Germinal center (tissue), 1 donor: ENCODE measurements around the gene EVC2.

Experiments
- DNase-seq: peaks from one replicate; pipeline ENCODE4 v3.0.0; 2012; ENCODE audit warnings: mixed read lengths, low spot score

EVC2 gene

GRCh38 chr4:5566991-5567390 is 141.4 kb downstream of the EVC2 start:
- no peak for DNase-seq

DNA sequence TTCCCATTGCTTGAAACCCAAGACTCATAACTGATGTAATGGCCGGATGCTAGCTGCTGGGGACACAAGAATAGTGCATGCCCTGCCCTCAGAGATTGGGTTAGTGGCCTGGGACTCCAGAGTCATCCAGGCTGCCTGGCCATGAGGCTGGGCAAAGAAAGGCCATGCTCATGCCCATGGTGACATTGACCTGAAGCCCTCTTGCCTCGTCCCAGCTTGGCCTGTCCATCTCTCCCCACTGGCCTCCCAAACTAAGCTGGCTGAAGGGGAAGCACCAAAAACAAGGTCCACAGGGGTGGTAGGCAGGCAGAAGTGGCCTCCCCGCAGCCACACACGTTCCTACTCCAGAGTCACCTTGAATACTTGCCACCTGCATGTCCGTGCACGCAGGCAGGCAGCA is 141.8 kb downstream of the EVC2 start:
- no peak for DNase-seq

DNA sequence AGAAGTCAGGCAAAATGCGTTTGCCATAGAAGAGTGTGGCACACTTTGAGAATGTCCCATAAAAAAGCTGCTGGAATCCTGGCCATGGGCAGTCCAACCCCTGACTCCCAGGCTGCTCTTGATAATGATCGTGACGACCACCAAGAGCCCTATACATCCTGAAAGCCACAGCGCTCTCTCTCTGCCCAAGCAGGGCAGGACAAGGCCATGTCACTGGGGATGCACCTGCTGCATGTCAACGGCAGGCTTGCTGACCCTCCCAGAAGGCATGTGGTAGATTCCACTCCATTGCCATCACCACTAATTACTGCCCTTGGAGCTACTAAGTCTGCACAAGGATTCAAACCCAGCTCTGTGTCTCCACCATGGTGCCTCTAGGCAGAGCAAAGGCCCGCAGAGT is 144.5 kb downstream of the EVC2 start:
- no peak for DNase-seq

- DNase-seq: no peak
Measured at GRCh38 chr4:5562476-5562875, 145.9 kb downstream of the EVC2 start.

GRCh38 chr4:5561286-5561685 is 147.1 kb downstream of the EVC2 start:
- DNase-seq: no peak

- no peak for DNase-seq
Measured at GRCh38 chr4:5558502-5558901, 149.9 kb downstream of the EVC2 start.

GRCh38 chr4:5554376-5554775 is 154.0 kb downstream of the EVC2 start:
- DNase-seq: no peak

- no peak for DNase-seq
Measured at GRCh38 chr4:5553801-5554200, 154.6 kb downstream of the EVC2 start.

DNA sequence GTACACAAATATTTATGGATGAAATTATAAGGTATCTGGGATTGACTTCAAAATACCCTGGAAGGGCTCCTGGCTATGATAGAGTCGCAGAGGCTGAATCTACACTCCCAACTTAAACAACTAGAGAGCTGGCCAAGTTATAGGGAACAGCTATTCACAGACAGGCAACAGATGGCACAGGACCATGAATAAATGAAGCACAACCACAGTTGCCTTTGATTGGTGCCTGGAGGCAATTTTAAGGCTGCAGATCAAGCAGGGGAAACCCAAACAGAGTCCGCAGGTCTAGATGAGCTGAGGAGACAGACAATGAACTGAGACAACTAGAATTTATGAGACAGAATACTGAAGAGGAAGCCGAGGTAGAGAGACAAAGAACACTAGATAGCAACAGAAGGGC is 155.9 kb downstream of the EVC2 start:
- no peak for DNase-seq

GRCh38 chr4:5547651-5548249 is 160.6 kb downstream of the EVC2 start:
- no peak for DNase-seq

DNA sequence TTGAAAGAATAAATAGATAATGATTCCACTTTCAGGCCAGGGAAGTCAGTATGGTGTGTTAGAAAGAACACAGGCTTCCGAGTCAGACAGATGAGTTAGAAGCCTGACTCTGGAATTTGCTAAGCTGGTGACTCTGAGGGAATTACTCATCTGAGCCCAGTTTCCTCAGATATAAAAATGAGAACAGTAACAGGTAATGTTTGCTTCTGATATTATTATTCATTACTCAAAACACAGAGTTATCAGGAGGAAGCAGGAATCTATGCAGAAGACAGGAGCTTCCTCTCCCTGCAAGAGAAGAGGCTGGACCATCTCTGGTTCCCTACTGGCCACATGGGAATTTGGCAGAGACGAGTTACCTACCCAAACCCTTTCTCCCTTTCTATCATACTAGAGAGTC is 163.1 kb downstream of the EVC2 start:
- DNase-seq: no peak

DNA sequence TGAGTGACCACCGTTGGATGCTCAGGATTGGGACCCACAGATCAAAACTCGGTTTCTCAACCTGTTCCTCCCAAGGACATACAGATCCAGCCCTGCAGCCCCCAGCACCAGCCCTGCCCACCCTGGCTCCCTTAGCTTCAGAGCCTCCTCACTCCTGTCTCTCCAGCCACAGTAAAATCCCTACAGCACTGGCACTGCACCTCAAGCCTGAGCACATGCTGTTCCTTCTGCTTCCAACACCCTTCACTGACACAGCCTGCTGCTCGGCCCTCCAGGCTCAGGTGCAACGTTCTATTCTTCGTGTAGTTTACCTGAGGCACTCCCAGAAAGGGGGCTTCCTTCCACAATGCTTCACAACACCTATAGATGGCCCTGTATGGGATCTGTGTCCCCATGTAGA is 163.6 kb downstream of the EVC2 start:
- no peak for DNase-seq

DNA sequence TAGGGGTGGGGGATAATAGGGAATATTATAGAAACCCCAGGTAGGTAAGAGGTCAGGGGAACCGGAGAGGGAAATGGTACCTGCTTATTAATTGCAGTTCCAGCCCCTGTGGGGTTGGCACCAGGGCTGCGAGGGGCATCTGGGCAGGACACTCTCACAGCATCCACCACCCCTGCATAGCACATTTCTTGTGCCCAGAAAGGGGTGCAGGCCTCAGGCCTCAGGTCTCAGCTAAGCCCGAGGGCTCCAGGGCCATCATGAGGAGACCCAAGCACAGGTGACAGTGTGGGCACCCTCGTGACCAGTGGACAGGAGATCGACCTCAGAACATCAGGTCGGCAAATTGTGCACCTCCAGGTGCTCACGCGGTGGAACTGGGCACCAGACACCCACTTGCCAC is 164.7 kb downstream of the EVC2 start:
- no peak for DNase-seq

- DNase-seq: no peak
Measured at GRCh38 chr4:5541169-5541568, 167.2 kb downstream of the EVC2 start.

- no peak for DNase-seq
Measured at GRCh38 chr4:5539584-5539983, 168.8 kb downstream of the EVC2 start.

- no peak for DNase-seq
Measured at GRCh38 chr4:5532100-5532499, 176.3 kb downstream of the EVC2 start.

DNA sequence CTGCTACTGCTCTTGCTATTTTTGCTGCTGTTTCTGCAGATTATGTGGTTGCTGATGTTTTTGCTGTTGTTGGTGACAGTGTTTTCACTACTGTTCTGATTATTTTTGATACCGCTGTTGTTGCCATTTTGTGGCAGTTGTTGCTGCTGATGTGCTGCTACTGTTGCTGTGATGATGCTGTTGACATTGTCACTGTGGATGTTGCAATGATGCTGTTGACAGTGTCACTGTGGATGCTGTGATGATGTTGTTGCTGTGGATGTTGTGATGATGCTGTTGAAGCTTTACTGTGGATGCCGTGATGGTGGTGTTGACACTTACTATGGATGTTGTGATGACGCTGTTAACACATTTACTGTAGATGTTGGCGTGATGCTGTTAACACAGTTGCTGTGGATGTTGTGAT is 180.3 kb downstream of the EVC2 start:
- no peak for DNase-seq

GRCh38 chr4:5527211-5527610 is 181.1 kb downstream of the EVC2 start:
- DNase-seq: no peak

- no peak for DNase-seq
Measured at GRCh38 chr4:5526080-5526846, 182.1 kb downstream of the EVC2 start.

DNA sequence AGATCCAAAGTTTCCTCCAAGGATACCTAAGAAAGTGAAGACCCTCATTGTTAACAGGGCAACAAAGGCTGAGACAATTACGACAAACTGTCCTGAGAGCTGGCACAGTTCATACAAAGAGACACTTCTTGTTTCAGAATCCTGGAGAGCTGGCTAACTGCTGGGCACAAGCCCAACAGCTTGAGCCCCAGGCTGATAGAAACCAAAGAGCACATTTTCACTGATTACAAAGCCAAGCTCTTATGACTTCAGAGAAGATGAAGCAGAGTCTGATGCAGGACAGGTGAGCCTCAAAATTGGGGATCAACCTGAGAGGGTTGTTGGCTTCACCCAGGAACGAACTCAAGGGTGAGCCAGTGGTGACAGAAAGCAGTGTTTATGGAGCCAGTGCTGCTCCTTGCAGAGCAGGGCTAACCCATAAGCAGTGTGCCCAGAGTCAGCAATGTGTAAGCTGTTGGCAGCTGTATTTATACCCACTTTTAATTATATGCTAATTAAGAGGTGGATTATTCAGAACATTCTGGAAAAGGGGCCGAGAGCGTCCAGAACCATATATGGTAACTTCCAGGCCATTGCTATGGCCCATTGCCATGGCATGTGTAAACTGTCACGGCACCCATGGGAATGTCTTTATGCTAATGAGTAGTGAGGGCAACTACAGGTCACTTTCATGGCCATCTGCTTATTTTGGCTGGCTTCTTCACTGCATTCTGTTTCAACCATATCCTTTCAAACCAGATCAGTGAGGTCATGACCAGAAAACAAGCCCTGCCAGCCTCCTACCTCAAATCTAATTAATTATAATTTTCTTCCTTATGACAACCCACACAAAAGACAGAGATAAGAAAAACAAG is 183.7 kb downstream of the EVC2 start:
- no peak for DNase-seq

DNA sequence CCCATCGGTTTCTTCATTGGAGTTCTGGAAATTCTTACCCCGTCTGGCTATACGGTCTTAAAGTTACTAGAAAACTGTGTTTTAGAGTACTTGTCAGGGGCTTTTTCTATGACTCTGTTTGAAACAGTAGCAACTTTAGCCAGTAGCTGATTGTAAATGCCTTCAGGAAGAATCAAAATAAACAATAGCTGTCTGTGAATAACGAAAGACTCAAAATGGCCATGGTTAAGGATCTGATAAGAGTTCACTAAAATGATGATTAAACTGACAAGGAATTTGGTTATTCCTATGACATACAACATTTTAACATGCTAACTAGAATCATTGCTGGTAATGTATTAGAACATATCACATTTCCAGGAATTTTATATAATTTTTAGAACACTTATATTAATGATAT is 191.0 kb downstream of the EVC2 start:
- no peak for DNase-seq

DNA sequence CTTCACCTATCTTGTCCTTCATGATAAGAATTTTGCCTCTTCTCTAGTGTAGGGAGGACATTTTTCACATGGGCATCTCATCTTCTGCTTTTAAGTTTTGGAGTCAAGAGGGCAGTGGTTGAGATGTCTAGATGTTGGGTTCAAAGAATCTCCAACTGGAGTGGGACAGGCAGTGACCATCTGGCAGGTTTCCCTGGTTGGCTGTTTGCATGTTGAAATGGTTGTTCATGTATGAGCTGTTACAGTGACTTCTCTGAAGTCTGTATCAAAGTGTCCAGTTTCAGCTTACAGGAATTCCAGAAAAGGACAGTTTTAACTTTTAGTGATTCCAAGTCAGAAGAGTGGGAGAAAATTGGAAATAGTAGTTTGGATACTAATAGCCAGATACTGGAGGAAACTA is 192.7 kb downstream of the EVC2 start:
- DNase-seq: no peak
